Nephron (organoid): ENCODE data around the gene PPM1H.
A peak's percentile ranks its signal among the peaks of the same experiment; 100 is the strongest.
"Not testable (repeated sequence)": the region's sequence is repeated elsewhere in the genome, so short reads cannot be mapped to it uniquely, and the experiment has no call there.

Experiments
- H3K27ac Mint-ChIP-seq, 3 experiments: 2 replicates each; pipeline ENCODE4 v1.8.0; 2020; ENCODE audit warnings: mixed read lengths in 3 of 3, mild to moderate bottlenecking in 2 of 3, moderate library complexity in 1 of 3
- H3K27me3 Mint-ChIP-seq: 2 replicates; pipeline ENCODE4 v1.8.0; 2021; ENCODE audit warnings: low read depth, mild to moderate bottlenecking, moderate library complexity, mixed read lengths
- H3K36me3 Mint-ChIP-seq: 2 replicates; pipeline ENCODE4 v1.8.0; 2020; ENCODE audit warnings: low read depth, mixed read lengths
- H3K4me1 Mint-ChIP-seq: 2 replicates; pipeline ENCODE4 v1.8.0; 2020; ENCODE audit warnings: mixed read lengths
- H3K4me3 Mint-ChIP-seq, 3 experiments: 2 replicates each; pipeline ENCODE4 v1.8.0; 2020; ENCODE audit warnings: mild to moderate bottlenecking in 3 of 3, mixed read lengths in 3 of 3, moderate library complexity in 2 of 3
- H3K9me3 Mint-ChIP-seq: 2 replicates; pipeline ENCODE4 v1.8.0; 2020; ENCODE audit warnings: mixed read lengths
- TF ChIP-seq, protein P1 (sequence below), 3 experiments: fragments of 200-600 bp; sonication (generic); IDR thresholded peaks; one replicate each; pipeline ENCODE4 v1.5.0; 2021; ENCODE audit warnings: antibody characterized with exemption in 3 of 3; ENCODE audit not compliant: unreplicated experiment in 3 of 3

The PPM1H gene

GRCh38 chr12:62737188-62737587 is 197.8 kb downstream of the PPM1H start:
- Mint-ChIP-seq H3K27me3 (peaks cover 7% of the 10 kb centered on the region), H3K36me3 (peaks cover 14% of the 10 kb centered on the region), H3K9me3 (no peaks in the 10 kb centered on the region), H3K27ac (no peak overlapping the region), H3K4me3 (no peak overlapping the region), H3K4me1 (peaks cover 48% of the 10 kb centered on the region)
- TF ChIP-seq, protein P1, sequence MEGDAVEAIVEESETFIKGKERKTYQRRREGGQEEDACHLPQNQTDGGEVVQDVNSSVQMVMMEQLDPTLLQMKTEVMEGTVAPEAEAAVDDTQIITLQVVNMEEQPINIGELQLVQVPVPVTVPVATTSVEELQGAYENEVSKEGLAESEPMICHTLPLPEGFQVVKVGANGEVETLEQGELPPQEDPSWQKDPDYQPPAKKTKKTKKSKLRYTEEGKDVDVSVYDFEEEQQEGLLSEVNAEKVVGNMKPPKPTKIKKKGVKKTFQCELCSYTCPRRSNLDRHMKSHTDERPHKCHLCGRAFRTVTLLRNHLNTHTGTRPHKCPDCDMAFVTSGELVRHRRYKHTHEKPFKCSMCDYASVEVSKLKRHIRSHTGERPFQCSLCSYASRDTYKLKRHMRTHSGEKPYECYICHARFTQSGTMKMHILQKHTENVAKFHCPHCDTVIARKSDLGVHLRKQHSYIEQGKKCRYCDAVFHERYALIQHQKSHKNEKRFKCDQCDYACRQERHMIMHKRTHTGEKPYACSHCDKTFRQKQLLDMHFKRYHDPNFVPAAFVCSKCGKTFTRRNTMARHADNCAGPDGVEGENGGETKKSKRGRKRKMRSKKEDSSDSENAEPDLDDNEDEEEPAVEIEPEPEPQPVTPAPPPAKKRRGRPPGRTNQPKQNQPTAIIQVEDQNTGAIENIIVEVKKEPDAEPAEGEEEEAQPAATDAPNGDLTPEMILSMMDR (IDR thresholded peaks at IDR 0.05; ENCODE audit: unreplicated experiment in 3 of 3): no peak

- no peaks in the 10 kb centered on the region for H3K9me3 Mint-ChIP-seq
- TF ChIP-seq, protein P1 (IDR thresholded peaks at IDR 0.05; ENCODE audit: unreplicated experiment in 3 of 3): no peak
- H3K27ac Mint-ChIP-seq: no peak overlapping the region
- peaks cover 14% of the 10 kb centered on the region for H3K36me3 Mint-ChIP-seq
- no peak overlapping the region for H3K4me3 Mint-ChIP-seq
- peaks cover 54% of the 10 kb centered on the region for H3K4me1 Mint-ChIP-seq
- H3K27me3 Mint-ChIP-seq: peaks cover 7% of the 10 kb centered on the region
Measured at GRCh38 chr12:62736596-62736995, 198.4 kb downstream of the PPM1H start.

DNA sequence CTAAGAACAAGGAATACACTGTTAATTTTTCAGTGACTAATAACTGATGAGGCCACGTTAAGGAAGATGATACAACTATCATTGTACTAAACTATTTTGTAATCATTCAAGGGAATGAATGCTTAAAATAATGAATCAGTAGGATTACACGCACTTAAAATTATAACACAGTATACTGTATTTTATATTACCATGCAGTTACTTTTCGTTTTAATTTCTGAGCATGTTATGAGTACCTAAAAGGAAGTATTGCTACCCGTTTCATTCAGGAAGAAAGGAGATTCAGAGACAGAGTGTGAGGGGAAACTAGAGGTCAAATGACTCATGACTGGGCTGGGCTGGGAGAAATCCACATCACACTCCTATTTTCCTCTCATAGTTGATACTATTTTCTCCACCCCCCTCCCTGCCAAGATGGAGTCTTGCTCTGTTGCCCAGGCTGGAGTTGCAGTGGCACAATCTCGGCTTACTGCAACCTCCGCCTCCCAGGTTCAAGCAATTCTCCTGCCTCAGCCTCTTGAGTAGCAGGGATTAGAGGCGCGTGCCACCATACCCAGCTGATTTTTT is 202.0 kb downstream of the PPM1H start:
- TF ChIP-seq, protein P1 (IDR thresholded peaks at IDR 0.05; ENCODE audit: unreplicated experiment in 3 of 3): no peak
- H3K36me3 Mint-ChIP-seq: peaks cover 14% of the 10 kb centered on the region
- peaks cover 20% of the 10 kb centered on the region for H3K27me3 Mint-ChIP-seq
- H3K27ac Mint-ChIP-seq: peak overlapping the region in 1 of 3 experiments; percentile 55
- no peaks in the 10 kb centered on the region for H3K9me3 Mint-ChIP-seq
- peaks cover 60% of the 10 kb centered on the region for H3K4me1 Mint-ChIP-seq
- no peak overlapping the region for H3K4me3 Mint-ChIP-seq

DNA sequence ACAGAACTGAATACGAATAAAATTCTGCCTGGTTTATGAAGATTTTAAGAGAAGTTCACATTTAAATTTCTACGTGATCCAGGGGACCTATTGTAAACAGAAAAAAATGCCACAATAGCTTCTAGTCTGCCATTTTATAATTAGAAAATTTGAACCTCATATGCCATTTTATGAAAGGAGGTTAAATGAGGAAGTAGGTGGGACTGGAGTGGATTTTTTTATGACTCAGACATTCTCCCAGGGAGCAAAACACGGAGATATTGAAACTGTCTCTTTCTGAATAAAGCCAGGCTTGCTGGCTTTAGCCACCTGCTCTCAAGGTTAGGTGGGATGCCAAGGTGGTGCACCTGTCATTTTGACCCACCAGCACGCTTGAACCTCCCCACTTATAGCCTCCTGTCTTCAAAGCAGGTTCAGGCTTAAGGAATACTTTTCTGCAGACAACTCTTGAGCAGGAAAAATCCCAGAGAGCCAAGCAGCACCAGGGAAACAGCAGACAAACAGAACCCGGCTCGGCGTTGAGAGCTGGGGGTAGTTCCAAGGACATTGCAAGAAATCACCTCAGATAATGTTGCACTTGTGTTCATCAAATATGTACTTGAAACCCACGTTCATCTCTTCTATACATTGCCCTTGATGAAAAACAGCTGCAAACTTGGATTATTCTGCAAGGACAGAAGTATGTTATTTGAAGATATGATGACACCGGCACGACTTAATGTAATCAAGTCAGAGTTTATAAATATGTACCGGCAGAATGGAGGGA is 203.7 kb downstream of the PPM1H start:
- Mint-ChIP-seq H3K4me3 (no peak overlapping the region), H3K36me3 (peaks cover 14% of the 10 kb centered on the region), H3K4me1 (peaks cover 57% of the 10 kb centered on the region), H3K27me3 (peaks cover 20% of the 10 kb centered on the region), H3K27ac (peak overlapping the region; percentile 69 to 95 (median 87)), H3K9me3 (no peaks in the 10 kb centered on the region)
- TF ChIP-seq, protein P1 (IDR thresholded peaks at IDR 0.05; ENCODE audit: unreplicated experiment in 3 of 3): no peak

DNA sequence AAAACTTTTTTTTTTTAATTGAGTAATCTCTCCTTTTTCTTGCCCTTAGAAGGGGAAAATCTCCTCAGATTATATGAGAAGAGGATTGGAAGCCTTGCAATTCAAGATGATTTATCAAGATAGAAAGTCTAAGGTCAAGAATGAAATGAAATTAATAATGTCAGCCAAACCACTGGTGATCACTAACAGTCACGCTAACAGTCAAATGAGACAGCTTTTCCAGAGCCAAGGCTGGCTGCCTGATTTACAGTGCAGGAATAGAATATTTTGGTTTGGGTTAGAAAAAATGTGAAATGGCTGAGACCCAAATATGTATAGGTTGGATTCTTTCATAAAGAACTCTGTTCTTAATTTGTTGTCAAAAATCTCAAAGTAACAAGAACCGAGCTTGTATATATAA is 204.3 kb downstream of the PPM1H start:
- Mint-ChIP-seq H3K4me3 (no peak overlapping the region), H3K27me3 (peaks cover 20% of the 10 kb centered on the region), H3K27ac (peak overlapping the region; percentile 49 to 95 (median 87)), H3K4me1 (peaks cover 58% of the 10 kb centered on the region), H3K36me3 (peaks cover 11% of the 10 kb centered on the region), H3K9me3 (no peaks in the 10 kb centered on the region)
- TF ChIP-seq, protein P1 (IDR thresholded peaks at IDR 0.05; ENCODE audit: unreplicated experiment in 3 of 3): no peak

DNA sequence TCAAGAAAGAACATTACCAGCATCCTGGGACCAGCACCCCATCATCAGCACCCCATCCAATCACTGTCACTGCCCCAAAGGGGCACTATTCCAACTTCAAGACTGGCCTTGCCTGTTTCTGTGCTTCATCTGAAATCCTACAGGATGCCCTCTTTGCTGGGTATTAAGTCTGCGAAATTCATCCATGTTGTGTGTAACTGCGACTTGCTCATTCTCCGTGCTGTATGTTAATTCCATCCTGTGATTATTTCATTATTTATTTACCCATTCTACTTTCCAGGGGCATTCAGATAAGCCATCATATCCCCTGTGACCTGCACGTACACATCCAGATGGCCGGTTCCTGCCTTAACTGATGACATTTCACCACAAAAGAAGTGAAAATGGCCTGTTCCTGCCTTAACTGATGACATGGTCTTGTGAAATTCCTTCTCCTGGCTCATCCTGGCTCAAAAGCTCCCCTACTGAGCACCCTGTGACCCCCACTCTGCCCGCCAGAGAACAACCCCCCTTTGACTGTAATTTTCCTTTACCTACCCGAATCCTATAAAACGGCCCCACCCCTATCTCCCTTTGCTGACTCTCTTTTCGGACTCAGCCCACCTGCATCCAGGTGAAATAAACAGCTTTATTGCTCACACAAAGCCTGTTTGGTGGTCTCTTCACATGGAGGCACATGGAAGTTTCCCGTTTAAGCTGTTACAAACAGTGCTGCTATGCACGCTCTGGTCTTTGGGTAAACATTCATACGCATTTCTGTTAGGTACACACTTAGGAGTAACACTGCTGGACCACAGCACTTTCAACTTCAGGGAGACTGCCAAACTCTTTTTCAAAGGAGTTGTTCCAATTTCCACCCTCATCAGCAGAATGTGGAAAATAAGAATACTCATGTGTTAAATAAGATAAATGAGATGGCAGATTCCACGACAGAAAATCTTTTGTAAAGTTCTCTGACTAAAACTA is 205.1 kb downstream of the PPM1H start:
- Mint-ChIP-seq H3K4me1 (peaks cover 63% of the 10 kb centered on the region), H3K27ac (peak overlapping the region; percentile 65 to 95 (median 91)), H3K4me3 (peak overlapping the region in 1 of 3 experiments; percentile 42), H3K27me3 (peaks cover 19% of the 10 kb centered on the region)
- not testable (repeated sequence) for H3K9me3 Mint-ChIP-seq, H3K36me3 Mint-ChIP-seq
